OCI-LY1 (cell line): ENCODE results near the gene DNAJC11.

Source experiments
- EZH2 ChIP-seq: fragments of 200-600 bp; sonication (generic), shearing (Covaris generic); IDR thresholded peaks from 2 replicates; pipeline ENCODE4 v1.8.0; 2017; ENCODE audit warnings: borderline replicate concordance, mixed run types, mild to moderate bottlenecking, antibody characterized with exemption, low read length, moderate library complexity, mixed read lengths
- TF ChIP-seq, protein P1 (sequence below): fragments of 200-600 bp; sonication (generic), shearing (Covaris generic); IDR thresholded peaks from 2 replicates; pipeline ENCODE4 v1.5.1; 2017; ENCODE audit warnings: mild to moderate bottlenecking, antibody characterized with exemption, low read length, moderate library complexity, mixed read lengths

DNA sequence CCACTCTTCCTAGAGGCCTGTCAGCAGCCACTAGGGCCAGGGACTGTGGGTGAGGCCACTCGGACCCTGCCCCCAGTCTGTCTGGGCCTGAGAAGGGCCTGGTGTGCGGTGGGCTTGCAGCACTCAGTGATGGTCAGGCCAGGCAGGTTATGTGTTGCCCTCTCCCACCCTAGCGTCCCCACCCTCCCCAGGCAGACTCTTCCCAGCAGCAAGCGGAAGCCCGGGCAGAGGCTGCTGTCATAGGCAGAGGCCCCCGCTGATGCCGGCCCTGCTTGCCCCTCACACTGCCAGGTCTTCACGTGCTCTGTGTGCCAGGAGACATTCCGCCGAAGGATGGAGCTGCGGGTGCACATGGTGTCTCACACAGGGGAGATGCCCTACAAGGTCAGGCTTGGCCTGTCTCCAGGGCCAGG lies 115.2 kb downstream of the DNAJC11 start:
- TF ChIP-seq, protein P1, sequence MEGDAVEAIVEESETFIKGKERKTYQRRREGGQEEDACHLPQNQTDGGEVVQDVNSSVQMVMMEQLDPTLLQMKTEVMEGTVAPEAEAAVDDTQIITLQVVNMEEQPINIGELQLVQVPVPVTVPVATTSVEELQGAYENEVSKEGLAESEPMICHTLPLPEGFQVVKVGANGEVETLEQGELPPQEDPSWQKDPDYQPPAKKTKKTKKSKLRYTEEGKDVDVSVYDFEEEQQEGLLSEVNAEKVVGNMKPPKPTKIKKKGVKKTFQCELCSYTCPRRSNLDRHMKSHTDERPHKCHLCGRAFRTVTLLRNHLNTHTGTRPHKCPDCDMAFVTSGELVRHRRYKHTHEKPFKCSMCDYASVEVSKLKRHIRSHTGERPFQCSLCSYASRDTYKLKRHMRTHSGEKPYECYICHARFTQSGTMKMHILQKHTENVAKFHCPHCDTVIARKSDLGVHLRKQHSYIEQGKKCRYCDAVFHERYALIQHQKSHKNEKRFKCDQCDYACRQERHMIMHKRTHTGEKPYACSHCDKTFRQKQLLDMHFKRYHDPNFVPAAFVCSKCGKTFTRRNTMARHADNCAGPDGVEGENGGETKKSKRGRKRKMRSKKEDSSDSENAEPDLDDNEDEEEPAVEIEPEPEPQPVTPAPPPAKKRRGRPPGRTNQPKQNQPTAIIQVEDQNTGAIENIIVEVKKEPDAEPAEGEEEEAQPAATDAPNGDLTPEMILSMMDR: no peak
- TF ChIP-seq EZH2: no peak
